Stimulated activated CD4-positive, alpha-beta T cell treated with anti-CD3 and anti-CD28 coated beads, TNF-alpha, amount 100 ng/mL, for 24 hours (primary cell): ENCODE data around the gene PGAP6.
"Not testable (repeated sequence)": the region's sequence is repeated elsewhere in the genome, so short reads cannot be mapped to it uniquely, and the experiment has no call there.

Experiments used
- DNase-seq, 3 experiments: peaks; one replicate each; pipeline ENCODE4 v3.0.0-alpha.2; 2020; ENCODE audit warnings: low read depth in 3 of 3

The PGAP6 gene

GRCh38 chr16:381789-382717 is at the start of gene PGAP6:
PGAP6 (minus strand) TSS chr16:381978; CDS start chr16:381821, 157 bp downstream.
- DNase-seq: peak; percentile 38 to 69 (median 52)

- DNase-seq: no peak
Measured at GRCh38 chr16:430904-431303, 49.1 kb upstream of the PGAP6 start.

GRCh38 chr16:427250-427649 is 45.5 kb upstream of the PGAP6 start:
- DNase-seq: no peak

GRCh38 chr16:426906-427249 is 45.1 kb upstream of the PGAP6 start:
- no peak for DNase-seq

- no peak for DNase-seq
Measured at GRCh38 chr16:426115-426905, 44.5 kb upstream of the PGAP6 start.

- no peak for DNase-seq
Measured at GRCh38 chr16:425740-426114, 43.9 kb upstream of the PGAP6 start.

- peak; percentile 59 to 86 (median 77) for DNase-seq
Measured at GRCh38 chr16:425082-425718, 43.4 kb upstream of the PGAP6 start, which contains the start of gene RAB11FIP3. RAB11FIP3 (plus strand) TSS chr16:425649; CDS start chr16:426007, 358 bp downstream.

- no peak for DNase-seq
Measured at GRCh38 chr16:424623-425081, 42.9 kb upstream of the PGAP6 start.

- DNase-seq: no peak
Measured at GRCh38 chr16:424033-424622, 42.4 kb upstream of the PGAP6 start.

GRCh38 chr16:422179-422578 is 40.4 kb upstream of the PGAP6 start:
- not testable (repeated sequence) for DNase-seq

- DNase-seq: not testable (repeated sequence)
Measured at GRCh38 chr16:415170-415498, 33.4 kb upstream of the PGAP6 start.

GRCh38 chr16:414395-415169 is 32.8 kb upstream of the PGAP6 start:
- no peak for DNase-seq

GRCh38 chr16:411576-412265 is 29.9 kb upstream of the PGAP6 start:
- DNase-seq: no peak

GRCh38 chr16:410516-411178 is 28.9 kb upstream of the PGAP6 start:
- DNase-seq: no peak

- DNase-seq: no peak
Measured at GRCh38 chr16:407253-407652, 25.5 kb upstream of the PGAP6 start.

GRCh38 chr16:405548-406506 is 24.0 kb upstream of the PGAP6 start:
- no peak for DNase-seq

GRCh38 chr16:404971-405486 is 23.3 kb upstream of the PGAP6 start:
- DNase-seq: no peak
